NCI-H2227 (cell line): Measurements from ENCODE around the gene GPATCH8.

ENCODE experiments used
- DNase-seq: peaks from one replicate; lab custom pipeline; 2025; ENCODE audit not compliant: unreplicated experiment; lab: John Stamatoyannopoulos, UW

The GPATCH8 gene

GRCh38 chr17:44464037-44464436, 39.2 kb downstream of the GPATCH8 start:
- no peak for DNase-seq

GRCh38 chr17:44451832-44452231, 51.4 kb downstream of the GPATCH8 start:
- DNase-seq: no peak

- no peak for DNase-seq
These were observed 52.1 kb downstream of the GPATCH8 start for GRCh38 chr17:44451016-44451627.

GRCh38 chr17:44448412-44448811, 54.8 kb downstream of the GPATCH8 start:
- no peak for DNase-seq

DNA sequence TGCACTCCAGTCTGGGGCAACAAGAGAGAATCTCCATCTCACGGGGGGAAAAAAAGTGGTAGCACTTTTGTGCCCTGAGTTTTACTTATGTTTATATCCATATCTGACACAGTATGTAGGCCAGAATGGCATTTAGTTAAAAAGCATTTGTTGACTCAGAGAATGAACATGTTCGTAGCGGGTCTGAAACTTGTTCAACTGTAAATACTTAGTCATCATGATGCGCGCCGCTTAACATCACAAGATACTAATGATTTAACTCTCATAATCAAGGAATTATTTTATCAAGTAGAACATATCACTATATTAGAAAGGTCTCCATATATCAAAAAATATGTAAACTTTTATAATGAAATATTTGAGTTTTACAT, 58.5 kb downstream of the GPATCH8 start:
- DNase-seq: no peak

DNA sequence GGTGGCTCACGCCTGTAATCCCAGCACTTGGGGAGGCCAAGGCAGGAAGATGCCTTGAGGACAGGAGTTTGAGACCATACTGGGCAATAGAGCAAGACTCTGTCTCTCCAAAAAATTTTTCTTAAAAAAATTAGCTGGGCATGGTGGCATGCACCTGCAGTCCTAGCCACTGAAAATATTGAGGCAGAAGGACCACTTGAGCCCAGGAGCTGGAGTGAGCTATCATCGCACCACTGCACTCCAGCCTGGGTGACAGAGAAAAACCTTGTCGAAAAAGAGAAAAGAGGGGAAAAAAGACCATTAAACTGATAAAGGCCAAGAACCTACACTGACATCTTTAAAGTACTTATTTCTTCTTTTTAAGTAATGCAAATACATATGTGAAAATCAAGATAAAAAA, 60.4 kb downstream of the GPATCH8 start:
- DNase-seq: no peak

GRCh38 chr17:44439168-44439567, 64.0 kb downstream of the GPATCH8 start:
- DNase-seq: no peak

DNA sequence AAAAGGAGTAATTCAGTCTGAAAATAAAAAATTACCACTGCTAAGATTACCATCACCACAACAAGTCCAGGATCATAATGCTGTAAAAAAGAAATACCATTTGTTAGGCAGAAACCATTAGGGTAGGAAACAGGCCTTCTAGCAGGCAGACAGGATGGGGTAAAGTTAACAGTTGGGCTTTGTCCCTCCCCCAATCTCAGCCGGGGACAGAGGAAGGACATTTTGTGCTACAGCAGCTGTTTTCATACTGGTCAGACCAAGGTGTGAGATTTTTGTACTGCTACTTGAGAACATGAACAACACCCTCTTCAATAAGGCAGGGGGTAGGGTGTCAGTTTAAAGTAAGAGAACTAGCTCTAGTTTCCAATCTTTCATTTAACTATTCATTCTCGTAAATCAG, 64.6 kb downstream of the GPATCH8 start:
- DNase-seq: no peak

DNA sequence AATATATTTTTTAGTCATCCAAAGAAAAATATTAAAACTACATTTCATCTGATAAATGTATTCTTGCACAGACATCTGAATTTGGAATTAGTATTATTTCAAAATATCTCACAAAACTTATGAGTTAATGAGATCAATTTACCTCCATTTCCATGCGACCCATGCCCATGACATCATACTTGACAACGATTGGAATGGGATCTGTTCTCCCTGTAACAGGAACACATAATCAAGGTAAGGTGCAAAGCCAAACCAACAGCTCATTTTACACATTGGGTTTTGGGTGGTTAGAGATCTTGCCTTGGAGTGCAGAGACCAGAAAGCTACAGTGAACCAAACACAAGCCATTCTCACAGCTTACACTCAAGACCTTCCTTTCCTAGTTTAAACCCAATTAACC, 66.9 kb downstream of the GPATCH8 start:
- no peak for DNase-seq

DNA sequence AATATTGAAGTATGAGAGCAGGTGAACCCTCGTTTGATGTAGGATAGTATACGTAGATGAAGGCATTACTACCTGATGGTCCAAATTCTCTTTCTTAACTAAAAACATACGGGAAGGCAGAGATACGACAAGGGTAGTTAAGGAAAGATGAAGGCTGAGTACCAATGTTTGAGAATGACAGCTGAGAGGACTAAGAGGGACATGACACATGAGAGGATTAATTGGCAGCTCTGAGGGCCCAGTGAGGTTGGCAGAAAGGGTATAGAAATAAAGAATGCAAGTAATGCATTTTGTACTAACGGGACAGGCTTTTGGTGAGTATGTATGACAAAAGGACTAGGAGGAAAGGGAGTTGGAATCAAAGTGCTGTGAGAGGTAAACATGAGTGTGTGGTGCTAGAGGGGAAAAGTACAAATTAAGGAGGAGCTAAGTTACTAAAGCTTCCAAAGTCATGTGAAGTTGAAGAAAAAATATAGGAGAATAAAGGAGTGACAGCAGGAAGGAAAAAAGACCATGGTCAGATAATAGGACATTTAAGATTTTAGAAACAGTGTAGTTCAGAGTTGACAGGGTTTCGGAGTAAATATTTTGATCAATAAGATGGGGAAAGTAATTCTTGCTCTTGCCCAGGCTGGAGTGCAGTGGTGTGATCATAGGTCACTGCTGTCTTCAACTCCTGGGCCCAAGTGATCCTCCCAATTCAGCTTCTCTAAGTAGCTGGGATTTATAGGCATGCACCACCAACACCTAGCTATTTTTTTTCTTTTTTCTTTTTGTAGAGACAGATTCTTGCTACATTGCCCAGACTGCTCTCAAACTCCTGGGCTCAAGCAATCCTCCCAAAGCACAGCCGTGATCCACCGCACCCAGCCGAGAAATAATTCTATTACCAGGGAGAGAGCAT, 70.7 kb downstream of the GPATCH8 start:
- no peak for DNase-seq

GRCh38 chr17:44424828-44425461, 78.3 kb downstream of the GPATCH8 start:
- no peak for DNase-seq

DNA sequence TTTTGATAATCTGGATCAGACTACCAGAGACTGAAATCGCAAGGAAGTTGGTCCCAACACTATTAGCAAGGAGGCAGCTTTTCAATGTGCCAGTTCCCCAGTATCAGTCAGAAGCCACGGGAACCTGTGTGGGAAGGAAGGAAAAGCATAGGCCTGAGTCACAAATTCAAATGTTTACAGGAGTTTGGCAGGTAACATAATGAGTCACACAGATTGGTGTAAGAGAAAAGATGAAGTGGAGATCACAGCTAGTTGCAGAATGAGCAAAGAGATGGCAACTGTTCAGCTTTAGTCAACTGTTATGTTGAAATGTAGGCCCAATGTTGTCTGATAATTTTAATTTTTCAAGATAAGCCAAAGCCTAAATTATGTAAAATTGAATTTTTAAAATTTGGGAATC, 85.7 kb downstream of the GPATCH8 start:
- no peak for DNase-seq

DNA sequence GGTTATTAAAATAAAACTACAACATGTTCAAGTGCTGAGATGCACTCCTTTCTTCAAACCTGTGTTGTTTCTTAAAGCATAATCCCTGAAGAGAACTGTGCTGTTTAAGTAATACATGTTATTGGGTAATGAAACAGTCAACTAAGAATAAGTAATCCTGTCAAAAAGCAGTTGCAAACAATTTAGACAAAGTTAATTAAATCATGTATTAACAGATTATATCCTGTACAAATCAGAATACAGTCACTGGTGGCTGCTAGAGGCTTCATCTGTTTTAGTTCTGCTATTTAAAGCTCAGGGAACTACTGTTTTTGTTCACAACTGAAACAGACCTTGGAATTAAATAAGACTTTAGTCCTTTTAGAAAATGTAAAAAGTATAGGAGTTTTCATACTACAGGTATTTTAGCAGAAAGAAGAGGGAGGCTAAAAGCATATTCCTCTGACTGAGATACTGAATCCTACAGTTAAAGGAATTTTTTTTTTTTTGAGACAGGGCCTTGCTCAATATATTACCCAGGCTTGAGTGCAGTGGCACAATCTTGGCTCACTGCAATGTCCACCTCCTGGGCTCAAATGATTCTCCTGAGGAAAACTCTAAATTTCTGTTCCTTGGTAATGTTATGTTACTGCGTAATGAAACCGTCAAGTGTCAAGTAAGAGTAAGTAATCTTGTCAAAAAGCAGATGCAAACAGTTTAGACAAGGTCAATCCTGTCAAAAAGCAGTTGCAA, 86.5 kb downstream of the GPATCH8 start:
- no peak for DNase-seq

DNA sequence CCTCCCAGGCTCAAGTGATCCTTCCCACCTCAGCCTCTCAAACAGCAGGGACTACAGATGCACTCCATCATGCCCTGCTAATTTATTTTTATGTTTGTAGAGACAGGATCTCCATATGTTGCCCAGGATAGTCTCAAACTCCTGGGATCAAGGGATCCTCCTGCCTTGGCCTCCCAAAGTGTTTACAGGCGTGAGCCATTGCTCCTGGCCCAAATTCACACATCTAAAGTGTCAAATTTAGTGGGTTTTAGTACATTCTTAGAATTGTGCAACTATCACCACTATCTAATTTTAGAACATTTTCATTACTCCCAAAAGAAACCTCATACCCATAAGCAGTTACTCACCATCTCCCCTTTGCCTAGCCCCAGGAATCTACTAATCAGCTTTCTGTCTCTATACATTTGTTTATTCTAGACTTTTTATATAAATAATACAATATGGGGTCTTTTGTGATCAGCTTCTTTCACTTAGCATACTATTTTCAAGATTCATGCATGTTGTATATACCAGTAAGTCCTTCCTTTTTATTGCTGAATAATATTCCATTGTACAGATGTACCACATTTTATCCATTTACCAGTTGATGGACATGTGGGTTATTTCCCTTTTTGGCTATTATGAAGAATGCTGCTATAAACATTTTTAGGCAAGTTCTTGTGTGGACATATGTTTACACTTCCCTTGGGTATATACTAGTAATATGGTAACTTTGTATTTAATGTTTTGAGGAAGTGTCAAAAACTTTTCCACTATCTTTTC, 88.6 kb downstream of the GPATCH8 start:
- DNase-seq: no peak

- no peak for DNase-seq
These were observed 93.7 kb downstream of the GPATCH8 start for GRCh38 chr17:44409309-44410028.

DNA sequence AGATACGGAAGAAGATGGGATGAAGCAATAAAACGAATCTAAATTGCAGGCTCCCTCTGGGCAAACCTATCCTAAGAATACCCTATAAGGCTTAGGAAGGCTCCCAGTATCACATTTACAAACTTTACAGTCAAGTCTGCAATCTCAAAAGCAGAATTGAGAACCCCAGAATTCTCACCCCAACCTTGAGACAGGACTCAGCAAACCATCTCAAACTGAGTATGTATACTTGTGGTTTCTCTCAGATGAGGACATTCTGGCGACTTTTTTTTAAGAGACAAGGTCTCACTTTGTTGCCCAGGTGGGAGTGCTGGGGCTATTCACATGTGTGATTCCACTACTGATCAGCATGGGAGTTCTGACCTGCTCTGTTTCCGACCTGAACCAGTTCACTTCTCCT, 94.4 kb downstream of the GPATCH8 start:
- no peak for DNase-seq

DNA sequence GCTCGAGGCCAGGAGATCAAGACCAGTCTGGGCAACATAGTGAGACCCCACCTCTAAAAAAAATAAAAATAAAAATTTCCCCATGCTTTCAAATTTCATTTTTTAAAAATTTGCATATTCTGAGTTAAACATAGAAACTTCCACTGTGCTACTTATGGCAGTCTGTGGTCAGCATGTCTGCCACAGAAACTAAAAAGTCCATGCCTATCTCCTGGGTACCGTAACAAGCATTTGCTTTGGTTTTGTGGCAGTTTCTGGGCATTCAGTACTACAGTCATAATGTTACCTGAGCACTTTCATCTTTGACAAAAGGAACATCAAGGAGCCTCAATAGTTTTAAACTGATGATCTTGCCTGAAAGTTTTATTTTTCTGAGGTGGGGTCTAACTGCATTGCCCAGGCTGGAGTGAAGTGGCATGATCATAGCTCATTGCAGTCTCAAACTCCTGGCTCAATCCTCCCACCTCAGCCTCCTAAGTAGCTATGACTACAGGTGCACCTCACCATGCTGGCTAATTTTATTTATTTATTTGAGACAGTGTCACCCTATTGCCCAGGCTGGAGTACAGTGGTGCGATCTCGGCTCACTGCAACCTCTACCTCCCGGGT, 100.5 kb downstream of the GPATCH8 start:
- no peak for DNase-seq

DNA sequence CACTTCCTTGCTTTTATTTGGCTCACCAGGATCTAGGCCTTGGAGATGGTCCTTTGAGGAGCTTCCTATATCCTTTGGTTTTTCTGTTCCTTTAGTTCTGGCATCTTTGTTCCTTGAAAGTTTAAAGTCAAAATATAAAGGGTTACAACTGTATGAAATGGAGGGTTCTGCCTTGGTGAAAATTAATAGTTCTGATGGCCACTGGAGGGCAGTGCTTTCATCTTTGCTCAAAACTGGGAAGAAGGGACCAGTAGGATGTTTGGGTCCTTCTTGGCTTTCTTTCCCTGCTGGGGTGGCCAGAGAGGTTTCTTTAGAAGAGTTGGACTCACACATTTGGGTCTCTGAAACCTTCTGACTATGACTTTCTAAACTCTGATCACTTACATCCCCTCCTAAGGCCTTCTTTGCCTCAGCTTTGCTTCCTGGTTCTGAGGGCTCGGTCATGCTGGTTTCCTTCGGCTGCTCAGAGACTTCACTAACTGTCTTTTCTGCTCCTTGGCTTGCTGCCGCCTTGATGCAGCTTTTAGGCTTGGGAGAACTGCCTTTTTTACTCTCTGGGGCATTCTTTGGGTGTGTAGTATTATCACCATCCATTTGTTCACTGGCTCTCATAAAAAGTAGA, 102.9 kb downstream of the GPATCH8 start:
- no peak for DNase-seq
